Parathyroid adenoma (tissue), 2 donors: Measurements from ENCODE around the gene MCIDAS.

ENCODE experiments used
- H2AFZ ChIP-seq: fragments of 300-600 bp; sonication (generic); one replicate; pipeline ENCODE4 v1.7.0; 2017; ENCODE audit warnings: antibody characterized with exemption, mild to moderate bottlenecking
- H3K27ac ChIP-seq: fragments of 300-600 bp; sonication (generic); one replicate; pipeline ENCODE4 v1.7.0; 2017
- H3K27me3 ChIP-seq: fragments of 300-600 bp; sonication (generic); one replicate; pipeline ENCODE4 v1.7.0; 2017; ENCODE audit warnings: low read length; ENCODE audit not compliant: control insufficient read depth, insufficient read depth
- H3K36me3 ChIP-seq: fragments of 300-600 bp; sonication (generic); one replicate; pipeline ENCODE4 v1.7.0; 2017; ENCODE audit warnings: low read length; ENCODE audit not compliant: control insufficient read depth, insufficient read depth
- H3K4me1 ChIP-seq: fragments of 300-600 bp; sonication (generic); one replicate; pipeline ENCODE4 v1.7.0; 2017; ENCODE audit warnings: control low read depth
- H3K4me2 ChIP-seq: fragments of 300-600 bp; sonication (generic); one replicate; pipeline ENCODE4 v1.7.0; 2017; ENCODE audit warnings: low read length
- H3K4me3 ChIP-seq: fragments of 300-600 bp; sonication (generic); one replicate; pipeline ENCODE4 v1.7.0; 2017; ENCODE audit warnings: low read depth, low read length
- H3K79me2 ChIP-seq: fragments of 300-600 bp; sonication (generic); one replicate; pipeline ENCODE4 v1.7.0; 2017; ENCODE audit warnings: control low read depth
- H3K9ac ChIP-seq: fragments of 300-600 bp; sonication (generic); one replicate; pipeline ENCODE4 v1.7.0; 2017; ENCODE audit warnings: mild to moderate bottlenecking
- H3K9me3 ChIP-seq: fragments of 300-600 bp; sonication (generic); one replicate; pipeline ENCODE4 v1.7.0; 2017; ENCODE audit warnings: low read length; ENCODE audit not compliant: control insufficient read depth
- CTCF ChIP-seq: fragments of 300-600 bp; sonication (generic); IDR thresholded peaks from one replicate; pipeline ENCODE4 v1.7.0; 2017; ENCODE audit warnings: antibody characterized with exemption, mild to moderate bottlenecking
- donor health status: primary hyperparathyroidism.

MCIDAS gene

GRCh38 chr5:55241746-55242145, 14.6 kb upstream of the MCIDAS start:
- Histone ChIP-seq H3K79me2 (no peaks in the 10 kb centered on the region), H3K4me3 (no peak overlapping the region), H2AFZ (no peak overlapping the region), H3K27me3 (no peaks in the 10 kb centered on the region), H3K9me3 (no peaks in the 10 kb centered on the region), H3K27ac (no peak overlapping the region), H3K4me1 (peaks cover 2% of the 10 kb centered on the region), H3K9ac (no peak overlapping the region), H3K36me3 (no peaks in the 10 kb centered on the region), H3K4me2 (no peak overlapping the region)
- no peak for TF ChIP-seq CTCF

DNA sequence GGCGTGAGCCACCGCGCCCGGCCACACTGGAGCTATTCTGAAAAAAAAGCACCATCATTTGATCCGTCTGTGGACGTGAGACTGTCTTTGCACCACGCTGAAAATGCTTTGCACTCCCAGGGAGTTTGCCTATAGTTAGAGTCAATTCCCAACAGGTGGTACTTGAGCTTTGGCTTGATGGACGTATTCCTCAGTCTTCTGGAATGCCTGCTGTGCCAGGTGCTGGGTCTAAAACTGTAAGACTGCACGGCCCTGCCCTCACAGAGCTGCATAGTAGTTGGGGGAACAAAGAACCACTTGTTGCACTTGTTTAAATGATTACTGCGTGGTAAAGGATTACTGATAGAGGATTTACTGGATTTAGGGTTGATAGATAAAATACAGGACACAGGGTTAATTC, 9.7 kb upstream of the MCIDAS start:
- Histone ChIP-seq H3K9me3 (no peaks in the 10 kb centered on the region), H3K4me2 (no peak overlapping the region), H3K79me2 (no peaks in the 10 kb centered on the region), H3K9ac (no peak overlapping the region), H2AFZ (no peak overlapping the region), H3K36me3 (no peaks in the 10 kb centered on the region), H3K27ac (no peak overlapping the region), H3K4me1 (peaks cover 2% of the 10 kb centered on the region), H3K4me3 (no peak overlapping the region), H3K27me3 (no peaks in the 10 kb centered on the region)
- TF ChIP-seq CTCF = no peak

DNA sequence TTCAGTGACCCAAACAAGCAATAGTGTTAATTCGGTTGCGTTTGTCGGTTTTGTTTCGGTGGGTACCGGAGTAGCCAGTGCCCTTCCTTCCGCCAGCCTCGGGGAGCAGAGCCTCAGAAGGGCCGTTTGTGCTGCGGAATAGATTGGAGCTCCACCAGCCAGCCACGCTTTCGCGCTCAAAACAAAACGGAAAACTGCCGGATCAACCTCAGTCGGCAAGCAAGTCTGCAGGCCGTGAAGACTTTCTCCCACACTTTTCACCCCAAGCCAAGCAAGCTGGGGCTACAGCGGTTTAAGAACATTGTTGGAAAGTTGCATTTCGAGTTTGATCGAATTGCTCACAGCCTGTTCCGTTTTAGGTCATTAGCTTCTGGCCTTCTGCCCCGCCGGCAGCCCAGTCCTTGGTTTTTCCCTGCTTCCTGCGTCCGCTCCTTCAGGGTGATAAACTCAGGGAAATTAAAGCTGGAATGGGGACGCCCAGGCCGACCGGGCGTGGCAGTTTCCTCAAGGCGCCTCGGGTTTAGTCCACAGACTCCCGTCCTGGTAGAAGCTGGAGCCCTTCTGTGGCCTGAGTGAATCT, 7.1 kb upstream of the MCIDAS start:
- no peaks in the 10 kb centered on the region for H3K36me3 ChIP-seq
- H3K4me2 ChIP-seq = peak overlapping the region; percentile 99
- H3K79me2 ChIP-seq = no peaks in the 10 kb centered on the region
- no peak for TF ChIP-seq CTCF
- H3K9me3 ChIP-seq = no peaks in the 10 kb centered on the region
- peaks cover 2% of the 10 kb centered on the region for H3K4me1 ChIP-seq
- H3K9ac ChIP-seq = no peak overlapping the region
- H3K27ac ChIP-seq = no peak overlapping the region
- H2AFZ ChIP-seq = peak overlapping the region; percentile 95
- no peaks in the 10 kb centered on the region for H3K27me3 ChIP-seq
- peak overlapping the region; percentile 69 for H3K4me3 ChIP-seq

- Histone ChIP-seq H3K27me3 (no peaks in the 10 kb centered on the region), H3K4me1 (peaks cover 2% of the 10 kb centered on the region), H3K27ac (peak within 1 kb of the TSS; percentile 65), H3K79me2 (no peaks in the 10 kb centered on the region), H3K9me3 (no peaks in the 10 kb centered on the region), H3K4me3 (peak within 1 kb of the TSS; percentile 69), H3K4me2 (peak within 1 kb of the TSS; percentile 99), H3K9ac (peak within 1 kb of the TSS; percentile 49), H3K36me3 (no peaks in the 10 kb centered on the region), H2AFZ (peak within 1 kb of the TSS; percentile 95)
- TF ChIP-seq CTCF = peak; percentile 30
Observed at GRCh38 chr5:55232985-55233928, 6.1 kb upstream of the MCIDAS start, which contains the start of gene CCNO. TSS of gene CCNO (minus strand) at chr5:55233608. CDS start at chr5:55233523, 85 bp downstream.
